HG02943 (cell line): ENCODE measurements around the gene PDE10A.

Experiments used
- ATAC-seq: cut with Tn5 transposase; IDR thresholded peaks from one replicate; pipeline ENCODE4 v1.9.1; 2021; ENCODE audit warnings: mild to moderate bottlenecking, low read depth, moderate library complexity; ENCODE audit not compliant: unreplicated experiment

PDE10A gene

DNA sequence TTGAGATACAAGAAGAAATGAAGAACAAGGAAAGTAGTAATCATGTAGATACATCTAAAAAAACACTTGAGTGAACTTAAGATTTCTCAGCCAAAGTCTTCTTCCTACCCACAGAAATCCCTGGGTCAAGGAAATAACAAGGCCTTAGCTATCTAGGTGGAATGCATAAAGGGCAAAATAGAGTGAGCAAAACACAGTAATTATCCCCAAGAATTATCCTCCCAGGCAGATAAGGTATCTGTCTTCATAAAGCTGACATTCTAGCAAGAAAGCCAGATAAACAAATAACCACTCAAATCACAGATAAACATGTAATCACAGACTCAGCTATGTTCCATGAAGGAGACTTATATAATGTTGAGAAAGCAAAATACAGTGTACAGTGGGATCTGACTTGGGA lies 216.7 kb downstream of the PDE10A start:
- ATAC-seq, result no peak

GRCh38 chr6:165443462-165443861 lies 219.6 kb downstream of the PDE10A start:
- no peak for ATAC-seq

GRCh38 chr6:165441181-165441580 lies 221.9 kb downstream of the PDE10A start:
- no peak for ATAC-seq

DNA sequence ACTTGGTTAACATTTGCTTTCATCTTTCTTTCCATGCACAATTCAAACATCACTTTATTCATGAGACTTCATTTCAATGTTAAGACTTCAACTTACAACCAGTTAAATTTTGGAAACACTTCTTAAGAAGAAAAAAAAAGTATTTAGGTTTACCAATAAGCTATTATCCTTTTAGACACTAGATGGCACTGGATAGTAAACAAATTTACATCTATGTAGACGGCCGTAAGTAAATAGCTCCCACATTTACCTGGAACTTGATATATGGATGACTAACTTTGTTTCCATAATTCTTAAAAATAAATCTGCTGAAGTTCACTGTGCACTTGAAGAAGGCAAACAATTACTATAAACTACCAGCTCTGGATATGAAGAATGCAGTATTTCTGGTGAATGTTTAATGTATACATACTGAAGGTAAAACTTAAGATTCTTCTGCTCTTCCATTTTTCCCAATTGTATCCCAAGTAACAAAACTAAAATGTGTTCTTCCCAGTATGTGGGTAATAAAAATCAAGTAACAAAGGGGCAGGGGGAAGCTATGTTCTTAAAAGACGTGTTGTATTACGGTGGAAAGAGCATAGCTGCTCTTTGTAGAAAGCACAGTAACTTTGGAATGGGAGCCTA lies 223.0 kb downstream of the PDE10A start:
- ATAC-seq, result no peak

DNA sequence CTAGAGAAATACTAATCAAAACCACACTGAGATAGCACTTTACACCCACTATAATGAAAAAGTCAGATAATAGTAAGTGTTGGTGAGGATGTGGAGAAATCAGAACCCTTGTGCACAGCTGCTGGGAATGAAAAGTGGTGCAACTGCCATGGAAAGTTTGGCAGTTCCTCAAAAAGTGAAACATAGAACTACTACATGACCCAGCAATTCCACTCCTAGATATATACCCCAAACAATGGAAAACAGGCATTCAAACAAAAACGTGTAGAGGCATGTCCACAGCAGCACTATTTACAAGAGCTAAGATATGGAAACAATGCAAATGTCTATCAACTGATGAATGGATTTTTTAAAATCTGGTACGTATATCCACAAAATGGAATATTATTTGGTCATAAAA lies 236.1 kb downstream of the PDE10A start:
- ATAC-seq, result no peak

DNA sequence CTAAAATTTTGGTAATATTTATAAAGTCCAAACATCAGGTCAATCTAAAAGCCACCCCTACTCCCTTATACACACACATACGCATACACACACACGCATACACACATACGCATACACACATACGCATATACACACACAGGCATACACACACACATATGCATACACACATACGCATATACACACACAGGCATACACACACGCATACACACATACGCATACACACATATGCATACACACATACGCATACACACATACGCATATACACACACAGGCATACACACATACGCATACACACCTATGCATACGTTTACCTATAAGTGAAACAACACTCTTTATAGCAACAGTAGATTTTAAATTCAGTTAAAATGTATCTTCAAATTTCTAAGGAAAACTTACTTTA lies 240.8 kb downstream of the PDE10A start:
- no peak for ATAC-seq

DNA sequence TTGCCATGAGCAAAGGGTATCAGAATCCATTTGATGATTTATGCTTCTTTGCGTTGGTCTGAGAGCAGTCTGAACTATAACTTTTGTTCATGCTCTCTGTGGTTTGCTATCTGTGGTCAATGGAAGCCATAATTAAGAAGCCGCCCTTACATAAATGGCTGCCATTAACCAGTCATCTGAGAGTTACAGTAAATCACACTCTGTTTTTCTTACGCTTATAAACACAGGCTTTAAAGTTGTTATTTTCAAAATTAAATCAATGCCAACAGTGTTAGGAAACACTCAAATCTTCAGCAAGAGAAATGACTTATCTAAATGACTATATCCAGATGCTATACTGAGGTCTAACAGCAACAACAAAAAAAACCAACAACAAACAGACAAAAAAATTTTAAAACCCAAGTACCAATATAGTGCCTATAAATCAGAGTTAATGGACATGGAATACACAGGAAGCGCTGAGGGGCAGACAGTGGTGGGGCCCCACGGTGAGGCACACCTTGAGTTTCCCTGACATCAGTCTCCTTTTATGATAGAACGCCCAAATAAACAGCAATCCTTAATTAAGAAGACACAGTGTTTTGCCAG lies 245.7 kb downstream of the PDE10A start:
- ATAC-seq, result no peak

GRCh38 chr6:165404697-165405096 lies 258.3 kb downstream of the PDE10A start:
- ATAC-seq, result no peak

- ATAC-seq, result no peak
Measured at GRCh38 chr6:165404296-165404695, 258.7 kb downstream of the PDE10A start.

DNA sequence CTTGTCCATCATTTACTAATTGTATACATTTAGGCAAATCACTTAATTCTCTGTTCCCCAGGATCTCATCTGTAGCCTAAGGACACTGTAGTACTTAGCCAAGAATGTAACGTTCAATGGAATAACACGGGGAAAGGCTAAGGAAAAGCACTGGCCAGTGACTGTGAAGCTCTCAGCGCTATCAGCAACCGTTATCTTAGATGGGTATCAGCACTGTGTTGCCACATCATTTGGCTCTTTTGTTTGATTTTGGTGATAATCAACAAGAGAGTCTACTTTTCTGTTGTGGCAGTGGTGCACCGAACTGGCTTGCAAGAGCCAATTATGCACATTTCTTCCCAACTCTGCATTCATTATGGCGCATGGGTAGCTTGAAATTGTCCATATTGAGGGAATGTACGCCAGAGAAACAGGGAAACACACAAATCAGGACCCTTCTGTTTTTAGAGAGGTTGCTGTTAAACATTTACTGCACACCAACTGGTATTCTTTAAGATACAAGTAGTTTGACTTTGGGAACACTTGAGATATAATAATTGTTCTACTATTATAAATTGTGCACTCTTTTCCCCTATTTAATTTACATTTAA lies 259.9 kb downstream of the PDE10A start:
- no peak for ATAC-seq

DNA sequence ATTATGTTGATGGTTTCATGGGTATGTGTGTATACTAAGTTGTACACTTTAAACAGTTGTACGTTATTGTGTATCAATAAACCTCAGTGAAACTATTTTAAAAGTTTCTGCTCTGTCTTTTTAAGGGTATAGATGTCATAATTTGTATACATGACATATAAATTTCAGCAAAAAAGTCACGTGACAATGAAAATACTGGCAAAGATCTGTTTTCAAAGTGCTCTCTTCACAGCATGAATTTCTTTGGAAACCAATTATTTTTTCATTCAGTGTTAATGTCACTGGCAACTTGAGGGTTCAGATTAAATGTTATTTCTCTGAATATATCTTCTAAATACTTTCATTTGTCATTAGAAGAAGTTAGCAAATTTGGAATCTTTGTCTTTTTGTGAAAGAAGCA lies 261.9 kb downstream of the PDE10A start:
- ATAC-seq, result no peak

- no peak for ATAC-seq
Measured at GRCh38 chr6:165390475-165390874, 272.6 kb downstream of the PDE10A start.

DNA sequence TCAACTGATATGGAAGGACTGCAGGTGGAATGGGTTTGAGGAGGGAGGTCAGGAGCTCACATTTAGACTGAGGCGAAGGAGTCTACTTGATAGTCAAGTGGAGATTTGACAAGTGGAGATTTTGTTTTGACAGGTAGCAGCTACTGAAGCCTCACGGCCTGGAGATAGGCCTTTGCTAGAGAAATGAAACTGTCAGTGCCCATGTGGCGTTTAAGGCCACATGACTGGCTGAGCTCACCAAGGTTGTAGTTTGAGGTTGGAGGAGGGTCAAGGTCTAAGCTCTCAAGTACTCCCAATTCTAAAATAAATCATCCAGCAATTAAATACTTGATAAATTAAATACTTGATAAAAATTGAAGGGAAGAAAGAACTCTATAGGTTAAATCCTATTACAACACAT lies 273.5 kb downstream of the PDE10A start:
- no peak for ATAC-seq

- no peak for ATAC-seq
Measured at GRCh38 chr6:165383323-165383722, 279.7 kb downstream of the PDE10A start.

- no peak for ATAC-seq
Measured at GRCh38 chr6:165376100-165376499, 286.9 kb downstream of the PDE10A start.

DNA sequence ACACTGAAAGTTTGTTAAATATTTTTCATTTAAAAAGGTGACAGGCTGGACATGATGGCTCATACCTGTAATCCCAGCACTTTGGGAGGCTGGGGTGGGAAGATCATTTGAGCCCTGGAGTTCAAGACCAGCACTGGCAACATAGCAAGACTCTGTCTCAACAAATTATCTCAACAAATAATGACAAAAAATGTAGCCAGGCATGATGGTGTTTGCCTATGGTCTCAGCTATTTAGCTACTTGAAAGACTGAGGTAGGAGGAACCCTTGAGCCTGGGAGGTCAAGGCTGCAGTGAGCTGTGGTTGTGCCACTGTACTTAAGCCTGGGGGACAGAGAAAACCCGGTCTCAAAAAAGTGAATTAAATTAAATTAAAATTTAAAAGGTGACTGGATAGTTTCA lies 297.7 kb downstream of the PDE10A start:
- no peak for ATAC-seq

DNA sequence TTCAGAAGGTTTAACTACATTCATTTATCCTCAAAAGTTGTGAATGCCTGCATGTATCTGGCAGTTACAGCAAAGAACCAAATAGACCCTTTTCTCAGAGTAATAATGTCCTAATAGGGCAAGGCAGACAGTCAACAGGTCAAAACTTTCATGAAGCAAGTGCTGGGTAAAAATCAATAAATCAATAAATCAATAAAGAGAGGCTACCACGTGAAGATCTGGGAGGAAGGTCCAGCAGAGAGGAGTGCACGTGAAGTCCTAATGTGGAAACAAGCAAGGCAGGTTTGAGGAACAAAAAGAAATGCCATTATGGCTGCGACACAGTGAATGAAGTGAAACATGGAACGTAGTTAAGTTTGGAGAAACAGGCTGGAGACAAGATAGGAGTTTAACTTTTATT lies 317.3 kb downstream of the PDE10A start:
- no peak for ATAC-seq

DNA sequence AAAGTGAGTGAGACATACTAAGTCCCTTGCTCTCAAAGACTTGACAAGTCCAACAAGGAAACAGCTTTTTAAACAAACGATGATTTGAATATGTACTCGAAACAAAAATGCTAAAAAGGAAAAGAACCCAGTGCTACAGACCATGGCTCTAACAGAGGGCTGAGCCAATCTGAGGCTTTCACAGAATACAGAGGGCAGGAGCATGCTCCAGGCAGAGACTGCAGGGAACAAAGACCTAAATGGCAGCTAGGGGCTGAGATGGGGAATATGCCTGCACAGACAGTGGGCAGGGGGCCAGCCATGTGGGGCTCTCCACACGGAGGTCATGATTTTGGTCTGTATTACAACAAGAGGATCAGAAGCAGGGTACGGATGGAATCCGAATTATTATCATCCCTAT lies 322.5 kb downstream of the PDE10A start:
- ATAC-seq, result no peak

DNA sequence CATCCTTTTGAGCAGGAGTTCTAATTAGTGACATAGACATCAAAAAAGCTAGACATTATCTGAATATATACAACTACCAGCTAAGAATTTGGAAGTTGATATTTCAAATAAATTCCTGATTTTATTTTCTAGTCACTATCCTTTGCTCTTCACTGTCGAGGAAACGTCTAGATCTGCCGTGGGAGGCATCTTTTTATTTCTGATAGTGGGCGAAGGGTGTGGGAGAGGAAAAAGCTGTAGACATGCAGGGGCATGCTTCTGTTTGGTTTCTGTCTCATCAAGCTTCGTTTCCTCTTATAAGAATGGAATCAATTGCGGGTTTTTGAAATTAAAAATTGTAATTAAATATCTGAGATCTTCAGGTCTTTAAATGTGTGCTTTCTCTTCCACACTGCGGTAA lies 337.4 kb downstream of the PDE10A start:
- no peak for ATAC-seq

- no peak for ATAC-seq
Measured at GRCh38 chr6:165321555-165322145, 341.4 kb downstream of the PDE10A start.

DNA sequence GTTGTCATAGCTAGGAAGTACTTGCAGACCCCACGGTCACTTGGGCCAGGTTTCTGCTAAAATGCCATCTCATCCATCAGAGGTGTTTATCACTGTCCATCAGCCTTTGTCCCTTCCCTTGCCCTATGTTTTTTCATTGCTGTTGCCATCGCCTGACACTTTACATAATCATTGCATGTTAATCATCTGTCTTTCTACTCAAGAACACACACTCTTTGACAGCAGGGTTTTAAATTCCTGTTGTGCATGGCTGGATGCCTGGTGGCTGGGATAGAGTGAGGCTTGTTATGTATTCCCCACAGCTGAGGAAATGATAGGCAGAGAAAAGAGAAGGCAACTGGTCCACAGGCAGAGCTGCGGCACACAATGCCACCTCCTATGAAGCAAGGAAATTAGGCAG lies 341.9 kb downstream of the PDE10A start:
- no peak for ATAC-seq

- no peak for ATAC-seq
Measured at GRCh38 chr6:165317723-165318122, 345.3 kb downstream of the PDE10A start.
